GM12801 (cell line): Measurements from ENCODE around the gene NRP1.

Experiments used
- TF ChIP-seq, protein P1 (sequence below): IDR thresholded peaks from one replicate; pipeline ENCODE4 v1.5.1; 2011; ENCODE audit warnings: control low read depth; ENCODE audit not compliant: insufficient read length; ENCODE audit errors: extremely low read depth

The NRP1 gene

GRCh38 chr10:33233635-33234034, 100.8 kb downstream of the NRP1 start:
- TF ChIP-seq, protein P1, sequence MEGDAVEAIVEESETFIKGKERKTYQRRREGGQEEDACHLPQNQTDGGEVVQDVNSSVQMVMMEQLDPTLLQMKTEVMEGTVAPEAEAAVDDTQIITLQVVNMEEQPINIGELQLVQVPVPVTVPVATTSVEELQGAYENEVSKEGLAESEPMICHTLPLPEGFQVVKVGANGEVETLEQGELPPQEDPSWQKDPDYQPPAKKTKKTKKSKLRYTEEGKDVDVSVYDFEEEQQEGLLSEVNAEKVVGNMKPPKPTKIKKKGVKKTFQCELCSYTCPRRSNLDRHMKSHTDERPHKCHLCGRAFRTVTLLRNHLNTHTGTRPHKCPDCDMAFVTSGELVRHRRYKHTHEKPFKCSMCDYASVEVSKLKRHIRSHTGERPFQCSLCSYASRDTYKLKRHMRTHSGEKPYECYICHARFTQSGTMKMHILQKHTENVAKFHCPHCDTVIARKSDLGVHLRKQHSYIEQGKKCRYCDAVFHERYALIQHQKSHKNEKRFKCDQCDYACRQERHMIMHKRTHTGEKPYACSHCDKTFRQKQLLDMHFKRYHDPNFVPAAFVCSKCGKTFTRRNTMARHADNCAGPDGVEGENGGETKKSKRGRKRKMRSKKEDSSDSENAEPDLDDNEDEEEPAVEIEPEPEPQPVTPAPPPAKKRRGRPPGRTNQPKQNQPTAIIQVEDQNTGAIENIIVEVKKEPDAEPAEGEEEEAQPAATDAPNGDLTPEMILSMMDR = no peak

DNA sequence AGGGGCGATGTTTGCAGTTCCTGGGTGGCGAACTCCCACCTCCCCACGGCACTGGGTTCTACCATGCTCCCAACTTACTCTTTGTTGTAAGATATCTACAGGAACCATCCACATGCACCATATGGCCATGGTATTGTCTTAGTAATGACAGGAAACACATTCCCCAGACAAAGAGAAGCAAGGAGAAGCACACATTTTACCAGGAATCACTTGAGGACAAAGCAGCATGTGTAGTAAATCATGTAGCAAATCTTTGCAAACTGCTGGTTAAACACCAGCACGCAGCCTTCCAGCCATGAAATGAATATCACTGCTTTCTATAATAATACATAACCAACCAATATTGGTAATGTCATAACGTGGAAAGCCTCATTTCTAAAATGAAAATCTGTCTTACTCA, 101.2 kb downstream of the NRP1 start:
- TF ChIP-seq, protein P1 = no peak

DNA sequence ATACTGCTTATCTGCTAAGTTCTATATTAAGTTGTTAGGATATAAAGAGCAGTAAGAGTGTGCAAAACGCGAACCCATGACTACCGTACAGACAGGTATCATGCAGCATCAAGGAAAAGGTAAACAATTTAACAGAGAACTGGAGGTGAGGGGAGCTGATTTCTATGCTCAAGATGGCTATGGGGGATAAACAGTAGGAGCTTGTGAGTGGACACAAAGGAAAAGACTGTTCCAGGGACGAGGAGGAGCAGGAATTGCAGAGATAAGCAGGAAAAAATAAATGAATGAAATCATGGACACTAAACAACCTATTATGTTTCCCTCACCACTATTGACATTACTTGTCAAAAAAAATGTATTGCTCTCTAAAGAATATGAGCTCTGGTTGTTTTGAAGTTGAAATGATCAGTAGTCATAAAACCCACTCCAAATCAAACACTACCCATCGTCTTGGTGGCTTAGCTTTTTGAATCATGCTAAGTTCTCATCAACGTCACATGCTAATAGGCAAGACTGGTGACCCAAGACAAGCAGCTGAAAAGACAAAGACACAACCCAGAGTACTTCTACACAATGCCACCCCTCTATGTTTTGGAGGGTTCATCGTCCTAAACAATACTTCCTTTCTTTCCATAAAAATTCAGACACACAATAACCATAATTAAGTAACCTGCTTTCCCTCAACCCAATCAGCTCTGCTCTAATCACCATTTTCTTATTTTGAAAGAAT, 102.7 kb downstream of the NRP1 start:
- TF ChIP-seq, protein P1 = no peak

- TF ChIP-seq, protein P1 = no peak
Observed at GRCh38 chr10:33229949-33230267, 104.6 kb downstream of the NRP1 start.

DNA sequence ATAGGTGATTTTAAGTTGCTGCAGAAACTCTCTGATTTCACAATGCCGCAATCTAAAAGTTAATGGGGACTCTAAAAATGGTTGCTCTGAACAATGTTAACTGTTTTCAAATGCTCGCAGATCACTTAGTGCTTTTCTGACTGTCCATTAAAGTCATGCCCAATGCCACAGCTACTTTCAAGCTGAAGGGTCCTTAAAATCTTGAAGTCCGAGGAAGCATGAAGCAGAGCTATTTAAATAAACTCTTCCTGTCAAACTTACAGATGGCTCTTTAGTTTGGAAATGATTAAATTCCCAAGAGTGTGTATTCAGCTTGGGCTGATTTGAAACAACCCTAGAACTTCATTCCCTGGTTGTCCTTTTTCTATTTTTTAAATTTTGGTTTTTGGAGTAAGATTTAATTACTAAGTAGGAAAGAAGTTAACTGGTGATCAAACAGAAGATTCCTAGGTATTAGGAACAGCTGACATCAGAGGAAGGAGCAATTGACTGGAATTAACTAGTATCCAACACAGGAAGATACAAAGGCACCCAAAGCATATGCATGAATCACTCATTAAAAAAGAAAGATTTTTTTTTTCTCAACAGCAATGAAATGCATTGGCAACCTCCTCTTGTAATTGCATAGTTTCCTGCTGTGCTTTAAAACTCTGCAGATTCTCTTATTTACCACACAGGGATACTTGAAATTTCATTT, 105.1 kb downstream of the NRP1 start:
- TF ChIP-seq, protein P1 = no peak

GRCh38 chr10:33228426-33228825, 106.0 kb downstream of the NRP1 start:
- TF ChIP-seq, protein P1 = no peak

DNA sequence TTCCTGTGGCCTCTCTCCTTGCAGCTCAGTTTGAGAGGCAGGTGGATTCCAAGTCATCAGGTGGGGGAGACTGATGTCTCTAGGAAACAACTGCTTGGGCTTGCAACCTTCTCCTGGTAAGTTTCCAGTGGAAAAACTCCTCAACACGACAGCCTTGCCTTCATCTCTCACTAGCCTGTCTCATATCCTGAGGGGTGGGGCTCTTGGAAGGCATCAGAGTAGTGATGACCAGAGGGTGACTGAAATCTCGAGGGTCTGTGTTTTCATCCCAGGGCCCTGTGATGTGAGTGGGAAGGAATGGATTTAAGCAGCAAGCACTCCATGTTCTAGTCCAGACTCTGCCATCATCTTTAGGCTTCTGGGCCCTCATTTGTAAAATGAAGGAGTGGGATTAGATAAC, 107.0 kb downstream of the NRP1 start:
- TF ChIP-seq, protein P1 = no peak
